Measurements from ENCODE around the gene PRPF8.
A peak's percentile ranks its signal among the peaks of the same experiment; 100 is the strongest.

The PRPF8 gene

GRCh38 chr17:1714980-1715802 is 30.5 kb upstream of the PRPF8 start:
- Histone ChIP-seq H3K4me3 (ENCODE audit: low read depth in 1 of 2, low read length in 2 of 2) (peak overlapping the region; percentile 61 to 94; a peak in 3 of 4 replicates), H3K27ac (ENCODE audit: low read length) (no peak overlapping the region), H3K36me3 (ENCODE audit: insufficient read depth, low read length) (no peaks in the 10 kb centered on the region), H3K9ac (ENCODE audit: low read depth, low read length) (peak overlapping the region; percentile 44; the same call in 1 of the 2 replicates), H3K27me3 (ENCODE audit: insufficient read depth, low read length, poor library complexity) (no peaks in the 10 kb centered on the region), H2AFZ (ENCODE audit: low read depth, low read length) (no peak overlapping the region), H3K79me2 (ENCODE audit: insufficient read depth, low read length) (no peaks in the 10 kb centered on the region), H3K4me2 (ENCODE audit: insufficient read depth, low read length) (peak overlapping the region; percentile 96), H3K9me3 (ENCODE audit: insufficient read depth, low read length, severe bottlenecking) (no peaks in the 10 kb centered on the region), H3K4me1 (ENCODE audit: insufficient read depth, low read length) (peaks cover 21% of the 10 kb centered on the region), H4K20me1 (ENCODE audit: insufficient read depth, low read length) (0 out of 2 replicates have a peak, but pooled peaks cover 4% of the 10 kb centered on the region)
- DNase-seq (peak; percentile 20), ATAC-seq (ENCODE audit: insufficient read depth, low read depth) (no peak)
- no peak for TF ChIP-seq CTCF (IDR thresholded peaks at IDR 0.05; ENCODE audit: borderline replicate concordance, extremely low read depth, low read length, poor library complexity, severe bottlenecking)
- no peak for TF ChIP-seq EZH2 (IDR thresholded peaks at IDR 0.05; ENCODE audit: borderline replicate concordance, low read depth, low read length, severe bottlenecking)

- TF ChIP-seq EZH2 (IDR thresholded peaks at IDR 0.05; ENCODE audit: borderline replicate concordance, low read depth, low read length, severe bottlenecking) (no peak), CTCF (IDR thresholded peaks at IDR 0.05; ENCODE audit: borderline replicate concordance, extremely low read depth, low read length, poor library complexity, severe bottlenecking) (no peak)
- Histone ChIP-seq H3K79me2 (ENCODE audit: insufficient read depth, low read length) (no peaks in the 10 kb centered on the region), H3K4me3 (ENCODE audit: low read depth in 1 of 2, low read length in 2 of 2) (no peak overlapping the region), H3K27ac (ENCODE audit: low read length) (no peak overlapping the region), H4K20me1 (ENCODE audit: insufficient read depth, low read length) (0 out of 2 replicates have a peak, but pooled peaks cover 4% of the 10 kb centered on the region), H3K9ac (ENCODE audit: low read depth, low read length) (no peak overlapping the region), H3K4me1 (ENCODE audit: insufficient read depth, low read length) (peaks cover 21% of the 10 kb centered on the region), H3K9me3 (ENCODE audit: insufficient read depth, low read length, severe bottlenecking) (no peaks in the 10 kb centered on the region), H2AFZ (ENCODE audit: low read depth, low read length) (no peak overlapping the region), H3K4me2 (ENCODE audit: insufficient read depth, low read length) (peak overlapping the region; percentile 96), H3K36me3 (ENCODE audit: insufficient read depth, low read length) (no peaks in the 10 kb centered on the region), H3K27me3 (ENCODE audit: insufficient read depth, low read length, poor library complexity) (no peaks in the 10 kb centered on the region)
- ATAC-seq (ENCODE audit: insufficient read depth, low read depth) (no peak), DNase-seq (peak; percentile 31)
These were observed 29.8 kb upstream of the PRPF8 start for GRCh38 chr17:1714427-1714979.

- TF ChIP-seq EZH2 (IDR thresholded peaks at IDR 0.05; ENCODE audit: borderline replicate concordance, low read depth, low read length, severe bottlenecking) (no peak), CTCF (IDR thresholded peaks at IDR 0.05; ENCODE audit: borderline replicate concordance, extremely low read depth, low read length, poor library complexity, severe bottlenecking) (peak; percentile 43)
- Histone ChIP-seq H3K9me3 (ENCODE audit: insufficient read depth, low read length, severe bottlenecking) (no peaks in the 10 kb centered on the region), H3K27ac (ENCODE audit: low read length) (no peak overlapping the region), H3K79me2 (ENCODE audit: insufficient read depth, low read length) (no peaks in the 10 kb centered on the region), H3K36me3 (ENCODE audit: insufficient read depth, low read length) (no peaks in the 10 kb centered on the region), H2AFZ (ENCODE audit: low read depth, low read length) (no peak overlapping the region), H3K4me3 (ENCODE audit: low read depth in 1 of 2, low read length in 2 of 2) (no peak overlapping the region), H3K4me1 (ENCODE audit: insufficient read depth, low read length) (peaks cover 21% of the 10 kb centered on the region), H3K4me2 (ENCODE audit: insufficient read depth, low read length) (no peak overlapping the region), H4K20me1 (ENCODE audit: insufficient read depth, low read length) (0 out of 2 replicates have a peak, but pooled peaks cover 4% of the 10 kb centered on the region), H3K9ac (ENCODE audit: low read depth, low read length) (no peak overlapping the region), H3K27me3 (ENCODE audit: insufficient read depth, low read length, poor library complexity) (no peaks in the 10 kb centered on the region)
- ATAC-seq (ENCODE audit: insufficient read depth, low read depth) (no peak), DNase-seq (no peak)
These were observed 29.3 kb upstream of the PRPF8 start for GRCh38 chr17:1713878-1714426.

Data from DND-41 (cell line).